Mesodermal cell (in vitro differentiated cells): Measurements from ENCODE around the gene ZNF33B.

Experiments used
- H3K27ac ChIP-seq: 2 replicates; pipeline ENCODE4 v1.7.0; 2013; ENCODE audit warnings: mild to moderate bottlenecking, low read depth, low read length, moderate library complexity; ENCODE audit not compliant: severe bottlenecking
- H3K36me3 ChIP-seq: 2 replicates; pipeline ENCODE4 v1.7.1; 2013; ENCODE audit warnings: mild to moderate bottlenecking, low read length, moderate library complexity; ENCODE audit not compliant: control insufficient read depth, insufficient read depth
- H3K4me1 ChIP-seq: one replicate; pipeline ENCODE4 v1.7.1; 2013; ENCODE audit warnings: mild to moderate bottlenecking, low read length; ENCODE audit not compliant: insufficient read depth, control insufficient read depth, poor library complexity, severe bottlenecking
- H3K4me3 ChIP-seq: 2 replicates; pipeline ENCODE4 v1.7.0; 2013; ENCODE audit warnings: low read length, control low read depth, mild to moderate bottlenecking; ENCODE audit not compliant: insufficient read depth, poor library complexity, severe bottlenecking; ENCODE audit errors: extremely low read depth
- H3K9me3 ChIP-seq: 2 replicates; pipeline ENCODE4 v1.7.1; 2013; ENCODE audit warnings: mild to moderate bottlenecking, low read length, moderate library complexity; ENCODE audit not compliant: control insufficient read depth
- WGBS, 2 experiments: methylation state at CpG; one replicate each; pipeline ENCODE4 v1.1.5; 2013; ENCODE audit warnings: missing lambda C conversion rate in 2 of 2; ENCODE audit not compliant: insufficient coverage in 2 of 2; 5-methylcytosine and 5-hydroxymethylcytosine counted together

The ZNF33B gene

DNA sequence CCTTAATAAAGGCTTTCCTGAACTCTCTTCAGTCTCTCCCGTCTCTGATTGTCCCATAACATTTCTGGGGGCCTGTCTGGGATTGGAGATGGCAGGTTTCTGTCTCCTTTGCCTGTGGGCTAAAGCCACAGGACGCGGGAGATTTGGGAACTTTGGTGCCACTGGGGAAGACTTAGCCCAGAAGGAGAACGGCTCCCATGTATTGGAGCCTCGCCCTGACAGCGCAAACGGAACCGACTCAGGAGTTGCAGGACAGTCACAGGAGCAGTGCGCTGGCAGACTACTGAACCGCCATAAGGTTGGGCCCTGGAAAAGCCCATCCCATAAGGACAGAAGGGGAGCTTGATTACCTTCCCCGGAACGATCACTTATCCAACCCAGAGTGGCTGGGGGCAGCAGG lies 7.1 kb upstream of the ZNF33B start:
- Histone ChIP-seq H3K4me1 (no peaks in the 10 kb centered on the region), H3K9me3 (no peaks in the 10 kb centered on the region), H3K36me3 (no peaks in the 10 kb centered on the region), H3K27ac (no peak overlapping the region), H3K4me3 (no peak overlapping the region)
- 86 to 89% methylated on average over 10 to 11 of the region's 12 CpGs for WGBS, 2 experiments

DNA sequence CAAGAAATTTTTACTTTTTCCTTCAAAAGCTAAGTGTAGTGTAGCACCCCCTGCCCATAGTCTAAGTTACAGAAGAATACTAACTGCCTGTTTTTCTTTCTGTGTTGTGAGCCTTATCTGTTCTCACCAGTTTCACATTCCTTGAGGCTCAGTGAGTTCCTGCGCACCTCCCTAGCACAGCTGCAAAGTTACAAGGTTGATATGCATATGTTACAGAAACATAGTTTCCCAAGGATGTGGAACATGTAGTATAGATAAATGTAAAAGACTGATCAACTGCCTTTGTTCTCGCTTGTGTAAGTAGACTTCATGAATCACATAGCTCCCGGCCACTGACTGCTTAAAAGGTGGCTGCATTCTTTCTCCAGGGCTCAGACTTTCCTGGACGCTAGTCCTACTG lies 6.7 kb upstream of the ZNF33B start:
- Histone ChIP-seq H3K4me1 (no peaks in the 10 kb centered on the region), H3K9me3 (no peaks in the 10 kb centered on the region), H3K36me3 (no peaks in the 10 kb centered on the region), H3K4me3 (no peak overlapping the region), H3K27ac (no peak overlapping the region)
- 73 to 96% methylated on average over 2 to 3 of the region's 4 CpGs for WGBS, 2 experiments

DNA sequence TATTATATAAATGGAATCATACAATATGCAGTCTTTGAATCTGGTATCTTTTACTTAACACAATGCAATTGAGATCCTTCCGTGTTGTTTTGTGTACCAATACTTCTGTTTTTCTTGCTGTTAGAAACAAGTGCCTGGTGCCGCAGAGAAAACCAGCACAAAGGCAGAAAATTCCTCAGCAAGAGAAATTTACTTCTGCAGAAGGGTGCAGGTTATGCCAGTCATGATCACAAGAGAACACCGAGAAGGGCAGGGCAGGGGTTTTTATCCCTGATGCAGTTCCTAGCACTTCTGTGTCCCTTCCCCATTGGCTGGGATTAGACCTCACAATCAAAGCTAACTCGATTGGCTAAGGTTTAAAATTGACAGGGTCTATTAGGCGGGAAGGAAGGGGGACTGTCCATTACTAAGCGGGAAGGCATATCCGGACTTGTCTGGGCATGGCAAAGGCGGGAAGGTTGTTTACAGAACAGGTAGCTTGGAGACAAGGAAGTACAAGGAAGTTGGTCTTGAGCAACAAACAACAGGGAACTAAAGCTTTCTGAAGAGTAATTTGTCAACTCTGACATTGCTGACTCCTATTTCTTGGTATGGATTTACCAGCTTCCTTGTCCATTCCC lies 2.4 kb upstream of the ZNF33B start:
- Histone ChIP-seq H3K27ac (no peak overlapping the region), H3K36me3 (peaks cover 8% of the 10 kb centered on the region), H3K9me3 (no peaks in the 10 kb centered on the region), H3K4me1 (no peaks in the 10 kb centered on the region), H3K4me3 (no peak overlapping the region)
- 74 to 78% methylated on average over 6 to 8 of the region's 8 CpGs for WGBS, 2 experiments

DNA sequence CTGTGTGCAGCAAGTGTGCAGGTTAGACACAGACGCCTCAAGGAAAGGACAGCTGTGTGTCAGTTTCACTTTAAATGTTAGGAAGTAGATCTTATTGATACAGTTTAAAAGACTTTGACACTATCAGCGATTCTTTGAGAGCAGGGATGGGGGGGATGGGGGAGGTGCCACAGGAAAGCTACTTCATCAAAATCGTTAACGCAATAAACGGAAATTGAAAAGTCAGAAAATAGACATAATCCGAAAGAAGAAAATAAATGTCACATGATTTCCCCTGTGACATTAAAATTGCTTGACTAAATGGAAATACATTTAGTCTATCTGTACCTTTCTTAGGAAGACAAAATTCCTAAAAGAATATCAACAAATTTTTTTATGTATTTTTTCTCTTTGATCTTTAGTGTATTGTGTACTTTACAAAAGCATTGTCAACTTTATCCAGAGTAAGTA lies 476 bp upstream of the ZNF33B start:
- Histone ChIP-seq H3K4me3 (peak overlapping the region; percentile 73), H3K27ac (peak overlapping the region; percentile 93), H3K36me3 (peaks cover 13% of the 10 kb centered on the region), H3K4me1 (no peaks in the 10 kb centered on the region), H3K9me3 (no peaks in the 10 kb centered on the region)
- WGBS, 2 experiments, result 0 to 20% methylated on average over 1 to 2 of the region's 6 CpGs

DNA sequence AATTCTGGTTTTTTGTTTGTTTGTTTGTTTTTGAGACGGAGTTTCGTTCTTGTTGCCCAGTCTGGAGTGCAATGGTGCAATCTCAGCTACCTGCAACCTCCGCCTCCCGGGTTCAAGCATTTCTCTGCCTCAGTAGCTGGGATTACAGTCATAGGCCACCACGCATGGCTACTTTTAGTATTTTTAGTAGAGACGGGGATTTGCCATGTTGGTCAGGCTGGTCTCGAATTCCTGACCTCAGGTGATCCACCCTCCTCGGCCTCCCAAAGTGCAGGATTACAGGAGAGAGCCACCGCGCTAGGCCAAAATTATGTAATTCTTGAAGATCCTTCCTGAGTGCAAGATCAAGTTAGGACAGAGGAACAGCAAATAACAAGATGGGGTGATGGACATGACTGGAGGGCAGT lies 719 bp downstream of the ZNF33B start:
- 29 to 35% methylated on average over 6 to 9 of the region's 10 CpGs for WGBS, 2 experiments
- Histone ChIP-seq H3K36me3 (peaks cover 21% of the 10 kb centered on the region), H3K4me3 (peak overlapping the region; percentile 73), H3K9me3 (no peaks in the 10 kb centered on the region), H3K27ac (peak overlapping the region; percentile 93), H3K4me1 (no peaks in the 10 kb centered on the region)

DNA sequence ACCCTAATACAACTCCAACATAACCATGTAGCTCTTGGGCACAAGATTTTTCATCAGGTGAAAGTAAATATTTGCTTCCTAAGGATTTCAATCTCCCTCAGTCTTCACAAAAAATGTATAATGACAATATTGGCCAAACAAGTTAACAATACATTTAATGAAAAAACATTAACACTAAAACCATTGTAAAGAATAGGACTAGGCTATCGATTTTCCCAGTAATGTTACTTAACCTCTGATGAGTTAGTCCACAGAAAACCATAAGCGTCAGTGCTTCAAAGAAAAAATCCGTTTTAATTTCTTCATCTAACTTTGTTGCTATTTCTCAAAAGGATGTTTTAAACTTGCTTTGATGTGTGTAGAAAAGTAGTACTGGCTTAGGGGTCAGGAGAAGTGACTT lies 1.2 kb downstream of the ZNF33B start:
- Histone ChIP-seq H3K4me3 (peak overlapping the region; percentile 73), H3K9me3 (no peaks in the 10 kb centered on the region), H3K36me3 (peaks cover 24% of the 10 kb centered on the region), H3K4me1 (no peaks in the 10 kb centered on the region), H3K27ac (no peak overlapping the region)
- WGBS, 2 experiments, result 100% methylated on average over 1 of the region's 3 CpGs; no CpG with 5 or more reads in 1 of the 2 experiments

DNA sequence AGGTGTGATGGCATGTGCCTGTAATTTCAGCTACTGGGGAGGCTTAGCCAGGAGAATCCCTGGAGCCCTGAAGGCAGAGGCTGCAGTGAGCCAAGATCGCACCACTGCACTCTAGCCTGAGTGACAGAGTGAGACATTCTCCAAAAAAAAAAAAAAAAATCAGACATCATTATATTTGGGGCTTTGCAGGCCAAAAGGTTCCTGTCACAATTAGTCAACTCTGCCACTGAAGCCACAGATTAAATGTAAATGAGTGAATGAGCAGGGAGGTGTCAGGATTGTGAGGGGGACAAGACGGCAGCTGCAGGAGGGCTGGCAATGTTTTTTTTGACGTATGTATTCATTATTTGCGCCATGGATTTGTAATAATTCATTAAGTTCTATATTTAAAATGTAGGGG lies 3.3 kb downstream of the ZNF33B start:
- WGBS, 2 experiments, result 86% methylated on average over 1 of the region's 4 CpGs; no CpG with 5 or more reads in 1 of the 2 experiments
- H3K4me1 ChIP-seq, result no peaks in the 10 kb centered on the region

DNA sequence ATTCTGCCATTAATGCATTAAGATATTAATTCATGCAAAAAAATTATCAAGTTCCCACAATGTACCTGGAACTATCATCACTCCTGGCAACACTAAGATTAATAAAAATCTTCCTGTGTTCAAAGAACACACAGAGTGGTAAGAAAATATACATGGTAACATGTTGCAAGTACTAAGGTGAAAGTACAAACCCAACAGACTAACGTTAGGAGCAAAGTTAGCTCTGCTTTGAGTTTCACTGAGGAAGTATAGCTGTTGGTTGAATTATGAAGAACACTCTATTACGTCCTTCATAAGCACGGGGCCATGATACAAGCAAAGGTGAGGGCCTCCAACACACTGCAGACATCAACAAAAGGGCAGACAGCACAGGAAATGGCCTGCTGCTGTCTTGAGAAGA lies 5.8 kb downstream of the ZNF33B start:
- H3K4me3 ChIP-seq, result no peak overlapping the region
- no peaks in the 10 kb centered on the region for H3K9me3 ChIP-seq
- WGBS, 2 experiments, result 95% methylated on average over 3 of the region's 3 CpGs; no CpG with 5 or more reads in 1 of the 2 experiments
- H3K36me3 ChIP-seq, result peaks cover 54% of the 10 kb centered on the region
- H3K4me1 ChIP-seq, result no peaks in the 10 kb centered on the region
- H3K27ac ChIP-seq, result no peak overlapping the region

More for the DNA sequence above, 3.3 kb downstream of the ZNF33B start:
- peaks cover 42% of the 10 kb centered on the region for H3K36me3 ChIP-seq
- H3K9me3 ChIP-seq, result no peaks in the 10 kb centered on the region
- H3K4me3 ChIP-seq, result no peak overlapping the region
- no peak overlapping the region for H3K27ac ChIP-seq

DNA sequence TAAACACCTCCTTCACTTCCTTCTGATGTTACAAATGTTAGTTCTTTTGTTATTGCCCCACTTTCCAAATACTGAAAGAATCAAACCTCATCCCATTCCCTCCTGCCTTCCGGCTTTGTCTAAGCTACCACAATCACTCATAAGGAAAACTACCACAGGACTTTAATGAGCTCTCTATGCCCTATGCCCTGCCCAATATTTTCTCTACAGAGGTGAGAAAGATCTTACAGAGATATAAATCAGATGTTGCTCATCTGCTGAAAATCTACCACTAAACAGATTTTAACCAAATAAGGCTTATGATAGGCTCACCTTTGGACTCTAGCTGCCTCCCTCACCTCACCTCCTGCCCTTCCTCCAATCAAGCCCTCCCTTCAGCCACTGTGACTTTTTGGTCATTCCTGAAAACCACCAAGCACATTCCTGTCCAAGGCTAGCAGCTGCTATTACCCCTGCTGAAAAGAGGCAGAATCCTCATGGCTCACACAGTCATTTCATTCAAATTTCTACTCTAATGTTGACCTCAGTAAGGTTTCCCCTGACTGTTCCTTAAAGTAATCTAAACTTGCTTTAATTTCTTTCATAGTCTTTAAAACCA lies 7.7 kb downstream of the ZNF33B start:
- Histone ChIP-seq H3K36me3 (peaks cover 50% of the 10 kb centered on the region), H3K4me3 (no peak overlapping the region), H3K27ac (no peak overlapping the region), H3K9me3 (no peaks in the 10 kb centered on the region), H3K4me1 (no peaks in the 10 kb centered on the region)
- WGBS, 2 experiments, result 100% methylated on average over 1 of the region's 1 CpG; no CpG with 5 or more reads in 1 of the 2 experiments

DNA sequence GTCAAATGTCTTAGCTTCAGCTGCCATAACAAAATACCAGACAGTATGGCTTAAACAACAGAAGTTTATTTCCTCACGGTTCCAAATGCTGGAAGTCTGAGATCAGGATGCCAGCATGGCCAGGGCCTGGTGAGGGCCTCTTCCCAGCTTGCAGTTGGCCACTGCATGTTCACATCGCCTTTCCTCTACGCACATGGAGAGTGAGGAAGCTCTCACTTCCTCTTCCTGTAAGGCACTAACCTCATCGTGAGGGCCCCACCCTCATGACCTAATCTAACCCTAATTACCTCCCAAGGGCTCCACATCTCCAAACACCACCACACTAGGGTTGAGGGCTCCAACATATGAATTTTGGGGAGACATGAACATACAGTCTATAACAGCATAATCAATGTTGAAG lies 14.4 kb downstream of the ZNF33B start:
- WGBS, 2 experiments, result 90 to 100% methylated on average over 1 to 2 of the region's 4 CpGs
- Histone ChIP-seq H3K9me3 (no peaks in the 10 kb centered on the region), H3K27ac (no peak overlapping the region), H3K4me1 (no peaks in the 10 kb centered on the region), H3K4me3 (no peak overlapping the region), H3K36me3 (peaks cover 52% of the 10 kb centered on the region)

DNA sequence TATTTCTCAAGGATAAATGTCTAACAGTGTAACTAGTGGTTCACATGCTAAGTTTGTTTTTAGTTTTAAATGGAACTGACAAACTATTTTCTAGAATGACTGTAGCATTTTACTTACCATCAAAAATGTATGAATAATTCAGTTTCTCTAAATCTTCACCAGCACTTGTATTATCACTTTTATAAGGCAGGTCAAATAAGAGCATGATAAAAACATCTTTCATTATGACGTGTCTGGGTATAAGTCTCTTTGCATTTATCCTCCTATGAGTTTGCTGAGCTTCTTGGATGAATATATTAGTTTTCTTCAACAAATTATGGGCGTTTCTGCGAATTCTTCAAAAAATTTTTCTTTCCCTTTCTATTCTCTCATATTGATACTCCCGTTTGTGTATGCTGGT lies 19.9 kb downstream of the ZNF33B start:
- Histone ChIP-seq H3K27ac (no peak overlapping the region), H3K4me1 (no peaks in the 10 kb centered on the region), H3K36me3 (peaks cover 37% of the 10 kb centered on the region), H3K9me3 (no peaks in the 10 kb centered on the region), H3K4me3 (no peak overlapping the region)
- WGBS, 2 experiments, result 100% methylated on average over 1 to 4 of the region's 4 CpGs
